ENCODE data around the gene HDGF.

HDGF gene

DNA sequence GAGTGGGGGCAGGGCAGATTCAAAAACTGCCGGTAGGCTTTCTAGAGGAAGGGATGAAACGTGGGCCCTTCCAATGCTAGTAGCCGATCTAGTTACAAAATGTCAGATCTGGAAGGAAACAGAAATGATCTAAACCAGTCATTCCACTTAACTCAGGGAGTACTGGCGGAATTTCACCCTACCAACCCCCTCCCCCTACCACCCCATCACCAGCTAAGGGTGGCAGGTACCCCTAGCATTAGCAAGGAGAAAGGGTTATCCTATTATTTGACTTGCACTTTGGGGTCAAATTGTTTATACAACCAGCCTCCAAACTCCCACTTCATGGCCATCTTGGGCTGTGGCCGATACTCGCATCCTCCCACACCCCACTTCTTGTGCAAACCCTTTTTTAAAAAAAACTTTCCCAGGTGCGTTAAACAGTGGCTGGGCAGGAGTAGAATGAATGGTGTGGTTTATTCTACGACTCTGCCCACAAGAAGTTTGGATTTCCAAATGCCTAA, 9.9 kb downstream of the HDGF start:
- DNase-seq: no peak
- Histone ChIP-seq H3K4me1 (peaks cover 5% of the 10 kb centered on the region), H3K9me3 (no peaks in the 10 kb centered on the region), H3K4me3 (ENCODE audit: low read depth, low read length) (peak overlapping the region; percentile 35), H3K36me3 (peaks cover 54% of the 10 kb centered on the region), H3K27me3 (no peaks in the 10 kb centered on the region)
- TF ChIP-seq, protein P1, sequence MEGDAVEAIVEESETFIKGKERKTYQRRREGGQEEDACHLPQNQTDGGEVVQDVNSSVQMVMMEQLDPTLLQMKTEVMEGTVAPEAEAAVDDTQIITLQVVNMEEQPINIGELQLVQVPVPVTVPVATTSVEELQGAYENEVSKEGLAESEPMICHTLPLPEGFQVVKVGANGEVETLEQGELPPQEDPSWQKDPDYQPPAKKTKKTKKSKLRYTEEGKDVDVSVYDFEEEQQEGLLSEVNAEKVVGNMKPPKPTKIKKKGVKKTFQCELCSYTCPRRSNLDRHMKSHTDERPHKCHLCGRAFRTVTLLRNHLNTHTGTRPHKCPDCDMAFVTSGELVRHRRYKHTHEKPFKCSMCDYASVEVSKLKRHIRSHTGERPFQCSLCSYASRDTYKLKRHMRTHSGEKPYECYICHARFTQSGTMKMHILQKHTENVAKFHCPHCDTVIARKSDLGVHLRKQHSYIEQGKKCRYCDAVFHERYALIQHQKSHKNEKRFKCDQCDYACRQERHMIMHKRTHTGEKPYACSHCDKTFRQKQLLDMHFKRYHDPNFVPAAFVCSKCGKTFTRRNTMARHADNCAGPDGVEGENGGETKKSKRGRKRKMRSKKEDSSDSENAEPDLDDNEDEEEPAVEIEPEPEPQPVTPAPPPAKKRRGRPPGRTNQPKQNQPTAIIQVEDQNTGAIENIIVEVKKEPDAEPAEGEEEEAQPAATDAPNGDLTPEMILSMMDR (IDR thresholded peaks at IDR 0.05; ENCODE audit: low read depth, low read length): no peak

DNA sequence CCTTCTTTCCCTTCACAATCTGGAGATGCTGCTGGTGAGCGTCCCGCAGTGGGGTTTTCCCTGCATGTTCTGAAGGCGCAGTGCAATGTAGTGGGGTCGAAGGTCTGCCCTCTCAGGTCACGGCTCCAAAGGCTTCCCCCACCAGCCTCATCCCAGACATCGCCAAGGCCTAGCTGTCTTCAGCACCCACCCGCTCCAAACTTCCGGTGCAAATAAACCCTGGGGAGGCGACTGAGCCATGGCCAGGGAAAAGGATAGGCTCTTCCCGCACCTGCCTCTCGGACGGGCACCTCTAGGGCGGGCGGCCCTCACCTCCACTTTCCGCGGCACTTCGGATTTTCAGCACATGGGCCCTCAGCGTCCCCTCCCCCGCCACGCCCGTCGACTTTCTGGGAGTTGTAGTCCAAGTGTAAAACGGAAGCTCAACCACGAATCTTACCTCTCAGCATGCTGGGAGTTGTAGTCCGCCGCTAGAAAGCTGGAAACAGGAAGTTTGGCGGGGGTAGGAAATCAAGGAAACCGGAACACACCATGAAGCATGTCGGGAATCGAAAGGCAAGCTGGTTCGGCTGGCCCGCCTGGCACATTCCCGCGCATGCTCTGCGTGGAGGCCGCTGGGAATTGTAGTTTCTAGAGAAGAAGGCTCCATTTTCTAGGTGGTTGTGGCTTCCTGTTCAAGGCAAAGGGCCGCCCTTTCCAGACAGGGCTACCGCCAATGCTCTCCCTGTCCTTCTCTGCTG, 10.6 kb downstream of the HDGF start, which contains the start of gene MRPL24:
Gene MRPL24, minus strand, starts transcription at position 348 of the 740 bp plus-strand sequence. CDS start 2,384 bp downstream, outside the sequence.
- Histone ChIP-seq H3K4me3 (ENCODE audit: low read depth, low read length) (peak within 1 kb of the TSS; percentile 96), H3K36me3 (peaks cover 49% of the 10 kb centered on the region), H3K27me3 (no peaks in the 10 kb centered on the region), H3K9me3 (no peaks in the 10 kb centered on the region), H3K4me1 (no peaks in the 10 kb centered on the region)
- TF ChIP-seq, protein P1 (IDR thresholded peaks at IDR 0.05; ENCODE audit: low read depth, low read length): no peak
- peak; percentile 97 for DNase-seq

DNA sequence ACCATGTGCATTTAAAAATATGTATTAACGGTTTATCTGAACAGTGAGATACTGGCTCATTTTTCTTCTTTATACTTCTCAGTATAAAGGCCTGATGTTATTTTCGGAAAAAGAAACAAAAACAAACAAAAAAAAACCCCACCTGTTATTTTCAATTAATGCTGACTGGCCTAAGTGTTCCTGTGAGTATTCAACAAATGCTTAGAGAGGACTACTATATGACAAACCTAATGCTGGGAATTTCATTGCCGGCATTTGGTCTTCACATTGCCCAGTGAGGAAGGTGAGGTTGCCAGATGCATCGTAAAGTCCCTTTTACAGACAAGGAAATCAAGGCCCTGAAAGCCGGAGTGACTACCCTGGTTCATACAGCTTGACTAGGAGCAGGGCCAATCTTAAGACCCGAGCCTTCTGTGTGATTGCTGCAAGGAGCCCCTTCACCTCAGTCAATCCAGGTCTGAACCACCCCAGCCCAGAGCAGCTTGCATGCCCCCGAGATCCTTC, 11.2 kb downstream of the HDGF start:
- Histone ChIP-seq H3K9me3 (no peaks in the 10 kb centered on the region), H3K4me3 (ENCODE audit: low read depth, low read length) (peak overlapping the region; percentile 96), H3K36me3 (peaks cover 43% of the 10 kb centered on the region), H3K27me3 (no peaks in the 10 kb centered on the region), H3K4me1 (no peaks in the 10 kb centered on the region)
- DNase-seq: no peak
- TF ChIP-seq, protein P1 (IDR thresholded peaks at IDR 0.05; ENCODE audit: low read depth, low read length): no peak

DNA sequence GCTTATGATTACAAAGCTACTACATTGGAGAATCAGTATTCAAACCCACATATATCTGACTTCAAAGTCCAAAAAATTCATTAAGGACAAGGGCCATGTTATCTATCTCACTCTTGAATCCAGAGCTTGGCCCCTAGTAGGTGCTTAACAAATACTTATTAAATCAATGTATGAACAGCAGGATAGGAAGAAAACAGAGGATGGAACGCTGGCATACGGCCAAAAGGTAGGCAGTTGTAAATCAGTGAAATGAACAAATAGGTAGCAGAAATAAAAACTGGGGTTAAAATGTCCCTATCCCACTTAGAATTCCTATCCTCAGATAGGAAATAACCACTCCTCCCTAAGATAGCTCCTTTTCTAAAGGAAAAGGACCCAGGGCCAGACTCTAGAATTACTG, 12.6 kb downstream of the HDGF start:
- Histone ChIP-seq H3K4me3 (ENCODE audit: low read depth, low read length) (no peak overlapping the region), H3K9me3 (no peaks in the 10 kb centered on the region), H3K27me3 (no peaks in the 10 kb centered on the region), H3K36me3 (peaks cover 33% of the 10 kb centered on the region), H3K4me1 (no peaks in the 10 kb centered on the region)
- TF ChIP-seq, protein P1 (IDR thresholded peaks at IDR 0.05; ENCODE audit: low read depth, low read length): no peak
- no peak for DNase-seq

DNA sequence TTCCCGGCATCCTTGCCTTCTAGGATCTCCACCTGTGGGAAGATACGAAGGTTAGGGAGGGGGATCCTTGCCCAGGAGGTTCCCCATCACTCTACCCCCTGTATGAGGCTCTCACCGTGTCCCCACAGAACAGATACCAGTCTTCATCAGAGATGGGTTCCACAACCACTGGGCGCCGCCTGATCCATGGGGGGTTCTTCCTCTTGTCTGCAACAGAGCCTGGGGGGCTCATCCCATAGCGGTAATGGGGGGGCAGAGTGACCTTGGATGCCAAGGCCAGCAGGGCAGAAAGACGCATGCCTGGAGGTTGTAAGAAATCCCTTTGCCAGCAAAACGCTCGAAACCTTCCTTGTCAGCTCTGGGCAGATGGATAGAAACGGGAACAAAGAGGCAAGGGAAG, 13.1 kb downstream of the HDGF start:
- no peaks in the 10 kb centered on the region for H3K27me3 ChIP-seq
- H3K9me3 ChIP-seq: no peaks in the 10 kb centered on the region
- no peaks in the 10 kb centered on the region for H3K4me1 ChIP-seq
- H3K4me3 ChIP-seq (ENCODE audit: low read depth, low read length): no peak overlapping the region
- H3K36me3 ChIP-seq: peaks cover 28% of the 10 kb centered on the region
- TF ChIP-seq, protein P1 (IDR thresholded peaks at IDR 0.05; ENCODE audit: low read depth, low read length): no peak
- no peak for DNase-seq

DNA sequence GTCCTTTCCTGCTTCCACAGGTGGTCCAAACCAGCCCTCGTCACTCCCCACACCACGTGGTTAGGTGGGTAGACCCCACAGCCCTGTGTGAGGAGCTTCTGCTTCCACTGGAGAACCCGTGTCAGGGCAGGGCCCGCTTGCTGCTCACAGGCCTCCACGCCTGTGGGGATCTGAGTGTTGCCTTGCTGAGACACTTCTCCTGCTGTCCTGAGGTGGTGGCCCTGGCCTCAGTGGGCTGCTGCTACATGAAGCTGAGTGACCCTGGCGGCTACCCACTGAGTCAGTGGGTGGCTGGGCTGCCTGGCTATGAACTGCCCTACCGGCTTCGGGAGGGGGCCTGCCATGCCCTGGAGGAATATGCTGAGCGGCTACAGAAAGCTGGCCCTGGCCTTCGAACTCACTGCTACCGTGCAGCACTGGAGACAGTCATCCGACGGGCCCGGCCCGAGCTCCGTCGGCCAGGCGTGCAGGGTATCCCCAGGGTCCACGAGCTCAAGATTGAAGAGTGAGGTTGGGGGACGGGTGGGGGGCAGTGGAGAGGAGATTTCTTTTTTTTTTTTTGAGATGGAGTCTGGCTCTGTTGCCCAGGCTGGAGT, 17.4 kb downstream of the HDGF start:
- Histone ChIP-seq H3K27me3 (no peaks in the 10 kb centered on the region), H3K36me3 (peaks cover 17% of the 10 kb centered on the region), H3K4me3 (ENCODE audit: low read depth, low read length) (no peak overlapping the region), H3K9me3 (no peaks in the 10 kb centered on the region), H3K4me1 (no peaks in the 10 kb centered on the region)
- DNase-seq: no peak
- TF ChIP-seq, protein P1 (IDR thresholded peaks at IDR 0.05; ENCODE audit: low read depth, low read length): no peak

All from BE2C (cell line).